ENCODE measurements around the gene PHOSPHO1.
"Not testable (repeated sequence)": the region's sequence is repeated elsewhere in the genome, so short reads cannot be mapped to it uniquely, and the experiment has no call there.

PHOSPHO1 gene, protein sequence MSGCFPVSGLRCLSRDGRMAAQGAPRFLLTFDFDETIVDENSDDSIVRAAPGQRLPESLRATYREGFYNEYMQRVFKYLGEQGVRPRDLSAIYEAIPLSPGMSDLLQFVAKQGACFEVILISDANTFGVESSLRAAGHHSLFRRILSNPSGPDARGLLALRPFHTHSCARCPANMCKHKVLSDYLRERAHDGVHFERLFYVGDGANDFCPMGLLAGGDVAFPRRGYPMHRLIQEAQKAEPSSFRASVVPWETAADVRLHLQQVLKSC

DNA sequence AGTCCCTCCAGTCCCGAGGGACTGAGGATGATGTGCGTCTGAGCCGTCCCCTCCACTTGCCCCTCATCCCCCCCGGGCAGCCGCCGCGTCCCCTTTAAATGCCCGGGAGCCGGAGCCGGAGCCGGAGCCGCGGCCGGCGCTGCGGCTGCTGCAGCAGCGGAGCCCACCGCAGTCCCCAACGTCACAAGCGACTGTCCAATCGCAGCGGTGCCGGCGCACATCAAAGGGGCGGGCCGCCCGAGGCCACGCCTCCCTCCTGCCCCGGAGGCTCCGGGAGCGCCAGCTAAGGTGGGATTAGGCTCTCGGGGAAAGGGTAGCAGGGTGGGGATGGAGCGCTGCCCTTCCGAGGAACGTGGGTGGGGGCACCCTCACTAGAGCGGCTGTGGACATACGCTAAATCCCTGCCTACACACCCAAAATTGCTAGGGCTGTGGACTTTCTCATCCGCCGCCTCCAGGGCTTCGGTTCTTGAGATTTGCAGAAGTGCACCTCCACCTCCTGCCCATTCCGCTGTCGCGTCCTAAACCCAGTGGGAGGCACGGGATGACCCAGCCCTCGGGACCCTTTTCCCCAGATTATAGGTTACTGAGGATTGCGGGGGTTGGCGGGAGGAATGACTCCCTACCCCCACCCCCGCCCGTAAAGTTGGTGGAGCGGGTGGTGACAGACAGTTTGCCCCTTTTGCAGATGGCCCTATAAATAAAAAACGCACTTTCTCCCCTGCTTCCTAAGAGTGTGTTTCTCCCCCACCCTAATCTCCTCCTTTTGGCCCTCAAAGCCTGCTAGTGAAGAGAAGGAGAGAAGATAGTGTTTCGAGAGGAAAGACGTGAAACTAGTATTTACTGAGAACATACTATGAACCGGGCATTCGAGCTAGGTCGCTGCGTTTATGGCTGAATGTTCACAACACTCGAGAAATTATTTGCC, at the start of gene PHOSPHO1:
Gene PHOSPHO1, minus strand, starts transcription at position 152 of the 927 bp plus-strand sequence. CDS start 4,096 bp downstream, outside the sequence.
- H3K27ac ChIP-seq: peak within 1 kb of the TSS; percentile 23; the same call in 1 of the 2 replicates
- TF ChIP-seq, protein P1, sequence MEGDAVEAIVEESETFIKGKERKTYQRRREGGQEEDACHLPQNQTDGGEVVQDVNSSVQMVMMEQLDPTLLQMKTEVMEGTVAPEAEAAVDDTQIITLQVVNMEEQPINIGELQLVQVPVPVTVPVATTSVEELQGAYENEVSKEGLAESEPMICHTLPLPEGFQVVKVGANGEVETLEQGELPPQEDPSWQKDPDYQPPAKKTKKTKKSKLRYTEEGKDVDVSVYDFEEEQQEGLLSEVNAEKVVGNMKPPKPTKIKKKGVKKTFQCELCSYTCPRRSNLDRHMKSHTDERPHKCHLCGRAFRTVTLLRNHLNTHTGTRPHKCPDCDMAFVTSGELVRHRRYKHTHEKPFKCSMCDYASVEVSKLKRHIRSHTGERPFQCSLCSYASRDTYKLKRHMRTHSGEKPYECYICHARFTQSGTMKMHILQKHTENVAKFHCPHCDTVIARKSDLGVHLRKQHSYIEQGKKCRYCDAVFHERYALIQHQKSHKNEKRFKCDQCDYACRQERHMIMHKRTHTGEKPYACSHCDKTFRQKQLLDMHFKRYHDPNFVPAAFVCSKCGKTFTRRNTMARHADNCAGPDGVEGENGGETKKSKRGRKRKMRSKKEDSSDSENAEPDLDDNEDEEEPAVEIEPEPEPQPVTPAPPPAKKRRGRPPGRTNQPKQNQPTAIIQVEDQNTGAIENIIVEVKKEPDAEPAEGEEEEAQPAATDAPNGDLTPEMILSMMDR (conservative IDR thresholded peaks at IDR 0.05): no peak

DNA sequence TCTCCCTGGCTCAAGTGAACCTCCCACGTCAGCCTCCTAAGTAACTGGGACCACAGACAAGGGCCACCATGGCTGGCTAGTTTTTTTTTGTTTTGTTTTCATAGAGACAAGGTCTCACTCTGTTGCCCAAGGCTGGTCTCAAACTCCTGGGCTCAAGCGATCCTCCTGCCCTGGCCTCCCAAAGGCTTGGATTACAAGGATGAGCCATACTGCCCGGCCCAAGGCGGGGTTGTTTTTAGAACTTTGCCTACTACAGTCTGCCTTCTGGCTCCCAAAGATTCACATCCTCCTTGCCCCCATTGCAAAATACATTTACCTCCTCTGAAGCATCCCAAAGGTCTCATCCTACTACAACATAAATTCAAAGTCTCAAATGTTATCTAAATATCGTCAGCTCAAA, 49.5 kb upstream of the PHOSPHO1 start:
- TF ChIP-seq, protein P1 (conservative IDR thresholded peaks at IDR 0.05): no peak
- no peak overlapping the region for H3K27ac ChIP-seq

DNA sequence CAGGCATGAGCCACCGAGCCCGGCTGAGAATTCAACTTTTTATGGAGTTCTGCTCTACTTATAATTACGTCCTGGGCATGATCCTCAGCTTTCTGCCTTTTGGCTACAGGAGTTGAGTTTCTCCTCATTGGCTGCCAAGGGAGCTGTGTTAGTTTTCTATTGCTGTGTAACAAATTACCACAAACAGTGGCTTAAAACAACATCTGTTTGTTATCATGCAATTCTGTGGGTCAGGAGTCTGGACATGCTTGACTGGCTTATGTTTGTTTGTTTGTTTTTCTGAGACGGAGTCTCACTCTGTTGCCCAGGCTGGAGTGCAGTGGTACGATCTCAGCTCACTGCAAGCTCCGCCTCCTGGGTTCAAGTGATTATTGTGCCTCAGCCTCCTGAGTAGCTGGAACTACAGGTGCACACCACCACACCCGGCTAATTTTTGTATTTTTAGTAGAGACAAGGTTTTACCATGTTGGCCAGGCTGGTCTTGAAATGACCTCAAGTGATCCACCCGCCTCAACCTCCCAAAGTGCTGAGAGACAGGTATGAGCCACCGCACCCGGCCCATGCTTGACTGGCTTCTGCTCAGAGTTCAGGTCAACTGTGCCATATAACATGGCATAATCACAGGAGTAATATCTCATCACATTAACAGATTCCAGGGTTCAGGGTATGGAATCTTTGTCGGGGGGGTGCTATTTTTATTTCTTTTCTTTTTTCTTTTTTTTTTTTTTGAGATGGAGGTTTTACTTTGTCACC, 48.9 kb upstream of the PHOSPHO1 start:
- not testable (repeated sequence) for H3K27ac ChIP-seq

DNA sequence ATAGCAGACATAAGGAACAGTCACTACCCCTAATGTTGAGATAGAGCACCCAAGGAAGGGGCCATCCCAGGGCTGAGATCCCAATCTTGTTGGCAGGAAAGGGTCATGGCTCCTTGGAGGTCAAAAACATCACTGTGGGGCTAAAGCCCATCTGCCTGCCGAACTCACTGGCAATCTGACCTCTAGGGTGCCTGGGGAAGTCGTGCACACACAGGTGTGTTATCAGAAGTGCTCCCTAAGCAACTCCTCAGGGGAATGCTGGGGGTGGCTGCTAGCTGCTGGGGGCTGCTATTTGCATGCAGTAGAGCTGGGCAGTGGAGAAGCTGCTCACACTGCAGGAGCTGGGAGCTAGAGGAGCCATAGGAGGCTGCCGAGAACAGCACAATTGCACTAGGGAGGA, 47.5 kb upstream of the PHOSPHO1 start:
- no peak overlapping the region for H3K27ac ChIP-seq
- TF ChIP-seq, protein P1 (conservative IDR thresholded peaks at IDR 0.05): no peak

DNA sequence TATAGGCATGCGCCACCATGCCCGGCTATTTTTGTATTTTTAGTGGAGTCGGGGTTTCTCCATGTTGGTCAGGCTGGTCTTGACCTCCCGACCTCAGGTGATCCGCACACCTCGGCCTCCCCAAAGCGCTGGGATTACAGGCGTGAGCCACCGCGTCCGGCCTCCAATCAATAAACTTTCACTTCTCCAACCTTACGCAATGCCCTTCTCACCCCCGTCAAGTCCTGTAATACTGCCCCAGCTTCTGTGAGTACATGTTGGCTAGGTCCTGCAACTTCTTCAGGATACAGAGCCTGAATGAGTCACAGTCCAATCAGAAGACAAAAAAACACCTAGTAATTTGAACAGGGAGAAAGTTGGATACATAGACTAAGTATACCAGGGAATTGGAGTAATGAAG, 47.1 kb upstream of the PHOSPHO1 start:
- TF ChIP-seq, protein P1 (conservative IDR thresholded peaks at IDR 0.05): no peak

DNA sequence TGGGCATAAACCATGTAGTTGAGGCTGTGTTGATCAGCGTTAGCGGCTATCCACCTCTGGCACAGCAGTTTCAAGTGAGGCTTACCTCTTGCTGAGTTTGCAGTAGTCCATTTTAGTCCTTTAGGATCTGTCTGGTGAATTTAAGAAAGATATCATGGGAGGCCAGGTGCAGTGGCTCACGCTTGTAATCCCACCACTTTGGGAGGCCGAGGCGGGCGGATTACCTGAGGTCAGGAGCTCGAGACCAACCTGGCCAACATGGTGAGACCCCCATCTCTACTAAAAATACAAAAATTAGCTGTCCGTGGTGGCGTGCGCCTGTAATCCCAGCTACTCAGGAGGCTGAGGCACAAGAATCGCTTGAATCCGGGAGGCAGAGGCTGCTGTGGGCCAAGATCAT, 45.4 kb upstream of the PHOSPHO1 start:
- H3K27ac ChIP-seq: not testable (repeated sequence)

More for the DNA sequence above, 47.1 kb upstream of the PHOSPHO1 start:
- no peak overlapping the region for H3K27ac ChIP-seq

DNA sequence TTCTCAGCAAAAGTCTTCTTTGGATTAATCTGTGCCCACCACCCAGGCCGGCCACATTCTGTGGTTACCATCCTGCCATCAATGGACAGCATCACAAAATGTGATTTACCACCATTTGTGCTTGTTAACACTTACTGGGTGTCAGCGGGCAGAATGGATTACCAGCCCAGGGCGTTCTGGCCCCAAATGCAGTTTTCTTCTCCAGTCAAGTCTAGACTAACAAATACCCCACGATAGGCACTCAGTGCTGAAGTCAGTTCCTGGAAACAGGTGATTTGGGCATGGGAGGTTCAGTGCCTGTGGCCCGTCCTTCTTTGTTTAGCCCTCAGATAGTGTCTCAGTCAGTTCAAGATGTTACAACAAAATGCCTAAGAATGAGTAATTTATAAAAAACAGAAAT, 38.8 kb upstream of the PHOSPHO1 start:
- TF ChIP-seq, protein P1 (conservative IDR thresholded peaks at IDR 0.05): no peak
- H3K27ac ChIP-seq: no peak overlapping the region

DNA sequence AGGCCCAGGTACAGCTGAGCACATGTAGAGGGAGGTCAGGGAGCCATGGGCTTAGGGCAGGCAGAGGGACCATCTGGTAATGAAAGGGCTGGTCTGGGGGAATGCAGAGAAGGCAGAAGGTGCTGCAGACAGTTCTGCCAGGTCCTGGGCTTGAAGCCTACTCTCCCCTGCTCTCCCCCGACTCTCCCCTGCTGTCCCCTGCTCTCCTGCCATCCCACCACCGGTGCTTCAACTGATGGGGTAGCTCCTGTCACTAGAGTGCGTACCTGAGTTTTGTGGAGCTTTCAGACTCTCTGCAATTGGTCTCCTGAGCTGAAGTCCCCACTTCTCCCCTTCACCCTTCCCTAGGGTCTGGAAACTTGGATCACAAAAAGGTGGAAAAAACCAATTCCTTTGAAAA, 37.3 kb upstream of the PHOSPHO1 start:
- no peak overlapping the region for H3K27ac ChIP-seq
- TF ChIP-seq, protein P1 (conservative IDR thresholded peaks at IDR 0.05): no peak
